Measurements from ENCODE around the gene BMP4. TPM values are rescaled to one million over a fixed set of nuclear protein-coding genes. Genes with fewer than 3 reads are reported as not detected.

The BMP4 gene
- total and polyA plus RNA-seq, 10 donors = 1.0 to 8.9 (median 3.9) TPM

GRCh38 chr14:53971521-53971920 is 14.9 kb upstream of the BMP4 start:
- no peak for DNase-seq
- Histone ChIP-seq H3K36me3 (no peaks in the 10 kb centered on the region), H3K4me3 (no peak overlapping the region), H3K4me1 (no peaks in the 10 kb centered on the region), H3K27me3 (replicated peaks in 1 of 7) (peaks cover 0 to 5% (median 0%) of the 10 kb centered on the region in 7 donors), H3K9me3 (no peaks in the 10 kb centered on the region), H3K27ac (no peak overlapping the region)
- no peak for TF ChIP-seq POLR2A (IDR thresholded peaks at IDR 0.05)
- TF ChIP-seq CTCF (IDR thresholded peaks at IDR 0.05 in 8 of 11, conservative IDR thresholded peaks at IDR 0.05 in 3 of 11) = no peak
- TF ChIP-seq POLR2AphosphoS5 (IDR thresholded peaks at IDR 0.05) = no peak
- intact Hi-C loops (cut with DNase I; ENCODE audit: low total_unique reads) = no loop called here
- 82 to 91% (median 89%) methylated on average over 4 of the region's 4 CpGs for WGBS, 5 donors

GRCh38 chr14:53969326-53969725 is 12.7 kb upstream of the BMP4 start:
- no peak for DNase-seq
- no peak overlapping the region for H3K27ac ChIP-seq
- H3K9me3 ChIP-seq = no peaks in the 10 kb centered on the region
- no peaks in the 10 kb centered on the region for H3K36me3 ChIP-seq
- H3K27me3 ChIP-seq (replicated peaks in 1 of 7) = peaks cover 0 to 22% (median 2%) of the 10 kb centered on the region in 7 donors
- TF ChIP-seq POLR2A (IDR thresholded peaks at IDR 0.05) (no peak), CTCF (IDR thresholded peaks at IDR 0.05 in 8 of 11, conservative IDR thresholded peaks at IDR 0.05 in 3 of 11) (no peak), POLR2AphosphoS5 (IDR thresholded peaks at IDR 0.05) (no peak)
- H3K4me1 ChIP-seq = no peaks in the 10 kb centered on the region
- no peak overlapping the region for H3K4me3 ChIP-seq
- intact Hi-C loops (cut with DNase I; ENCODE audit: low total_unique reads) = no loop called here

- no peak overlapping the region for H3K4me3 ChIP-seq
- H3K27ac ChIP-seq = no peak overlapping the region
- no peak for DNase-seq
- H3K36me3 ChIP-seq = no peaks in the 10 kb centered on the region
- H3K4me1 ChIP-seq = peaks cover 0 to 3% (median under 1%) of the 10 kb centered on the region in 6 donors
- WGBS, 5 donors = 82 to 89% (median 86%) methylated on average over 3 of the region's 3 CpGs
- intact Hi-C loops (cut with DNase I; ENCODE audit: low total_unique reads) = no loop called here
- H3K27me3 ChIP-seq (replicated peaks in 1 of 7) = peaks cover 1 to 28% (median 8%) of the 10 kb centered on the region in 7 donors
- TF ChIP-seq POLR2AphosphoS5 (IDR thresholded peaks at IDR 0.05) = no peak
- H3K9me3 ChIP-seq = no peaks in the 10 kb centered on the region
These were observed 12.1 kb upstream of the BMP4 start for GRCh38 chr14:53968726-53969125.

GRCh38 chr14:53967606-53968005 is 11.0 kb upstream of the BMP4 start:
- intact Hi-C loops (cut with DNase I; ENCODE audit: low total_unique reads) = no loop called here
- no peaks in the 10 kb centered on the region for H3K9me3 ChIP-seq

More at GRCh38 chr14:53967606-53968005, 11.0 kb upstream of the BMP4 start:
- WGBS, 5 donors = 78 to 88% (median 83%) methylated on average over 2 of the region's 2 CpGs
- TF ChIP-seq POLR2A (IDR thresholded peaks at IDR 0.05) = no peak
- no peak for TF ChIP-seq POLR2AphosphoS5 (IDR thresholded peaks at IDR 0.05)
- TF ChIP-seq CTCF (IDR thresholded peaks at IDR 0.05 in 8 of 11, conservative IDR thresholded peaks at IDR 0.05 in 3 of 11) = no peak
- Histone ChIP-seq H3K27ac (no peak overlapping the region), H3K36me3 (no peaks in the 10 kb centered on the region), H3K4me1 (peaks cover 0 to 12% (median 3%) of the 10 kb centered on the region in 6 donors), H3K4me3 (no peak overlapping the region), H3K27me3 (replicated peaks in 1 of 7) (peaks cover 5 to 39% (median 19%) of the 10 kb centered on the region in 7 donors)
- DNase-seq = no peak
